NCI-H345 treated with DMSO at 0.1 percent for 48 hours (cell line): ENCODE data around the gene CST9.
"Not testable (repeated sequence)": the region's sequence is repeated elsewhere in the genome, so short reads cannot be mapped to it uniquely, and the experiment has no call there.

Experiments
- DNase-seq: peaks from one replicate; lab custom pipeline; 2025; ENCODE audit not compliant: unreplicated experiment; lab: John Stamatoyannopoulos, UW

The CST9 gene

GRCh38 chr20:23637282-23638221, 31.8 kb upstream of the CST9 start, which contains the start of gene CST3:
Gene CST3 (minus strand): TSS chr20:23637955. CDS start chr20:23637862, 93 bp downstream.
- peak; percentile 63 for DNase-seq

GRCh38 chr20:23636908-23637281, 31.2 kb upstream of the CST9 start:
- DNase-seq, result peak; percentile 18

- no peak for DNase-seq
These were observed 30.6 kb upstream of the CST9 start for GRCh38 chr20:23636182-23636907.

GRCh38 chr20:23635768-23636090, 30.0 kb upstream of the CST9 start:
- not testable (repeated sequence) for DNase-seq

DNA sequence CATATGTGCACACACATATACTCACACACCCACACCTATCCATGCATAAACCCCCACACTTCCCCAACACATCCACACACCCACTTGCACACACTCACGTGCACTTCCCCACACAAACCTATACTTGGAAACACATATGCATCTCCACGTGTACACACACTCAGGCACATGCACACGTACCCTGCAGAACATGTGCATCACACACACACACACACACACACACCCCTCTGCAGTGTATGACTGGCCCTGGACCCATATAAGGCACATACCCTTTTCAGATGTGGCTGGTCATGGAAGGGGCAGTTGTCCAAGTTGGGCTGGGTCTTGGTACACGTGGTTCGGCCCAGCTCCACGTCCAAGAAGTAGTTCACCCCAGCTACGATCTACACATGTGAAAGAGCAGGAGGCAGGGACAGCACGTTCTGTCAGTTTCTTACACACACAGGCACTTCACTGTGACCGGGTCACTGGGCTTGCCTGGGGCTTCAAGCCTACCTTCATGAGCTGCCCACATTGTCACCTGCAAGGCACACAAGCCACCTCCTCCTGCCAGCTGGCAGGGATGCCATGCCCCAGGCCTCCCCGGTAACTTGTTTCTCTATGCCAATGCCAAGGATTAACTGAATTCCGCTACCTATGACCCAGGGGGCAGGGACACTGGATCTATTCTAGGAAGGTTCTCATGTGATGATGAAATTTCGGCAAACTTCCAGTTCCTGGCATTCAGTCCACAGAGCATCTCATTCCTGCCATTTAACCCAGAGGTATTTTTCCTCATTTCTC, 29.5 kb upstream of the CST9 start:
- no peak for DNase-seq

GRCh38 chr20:23634044-23634801, 28.5 kb upstream of the CST9 start:
- no peak for DNase-seq

DNA sequence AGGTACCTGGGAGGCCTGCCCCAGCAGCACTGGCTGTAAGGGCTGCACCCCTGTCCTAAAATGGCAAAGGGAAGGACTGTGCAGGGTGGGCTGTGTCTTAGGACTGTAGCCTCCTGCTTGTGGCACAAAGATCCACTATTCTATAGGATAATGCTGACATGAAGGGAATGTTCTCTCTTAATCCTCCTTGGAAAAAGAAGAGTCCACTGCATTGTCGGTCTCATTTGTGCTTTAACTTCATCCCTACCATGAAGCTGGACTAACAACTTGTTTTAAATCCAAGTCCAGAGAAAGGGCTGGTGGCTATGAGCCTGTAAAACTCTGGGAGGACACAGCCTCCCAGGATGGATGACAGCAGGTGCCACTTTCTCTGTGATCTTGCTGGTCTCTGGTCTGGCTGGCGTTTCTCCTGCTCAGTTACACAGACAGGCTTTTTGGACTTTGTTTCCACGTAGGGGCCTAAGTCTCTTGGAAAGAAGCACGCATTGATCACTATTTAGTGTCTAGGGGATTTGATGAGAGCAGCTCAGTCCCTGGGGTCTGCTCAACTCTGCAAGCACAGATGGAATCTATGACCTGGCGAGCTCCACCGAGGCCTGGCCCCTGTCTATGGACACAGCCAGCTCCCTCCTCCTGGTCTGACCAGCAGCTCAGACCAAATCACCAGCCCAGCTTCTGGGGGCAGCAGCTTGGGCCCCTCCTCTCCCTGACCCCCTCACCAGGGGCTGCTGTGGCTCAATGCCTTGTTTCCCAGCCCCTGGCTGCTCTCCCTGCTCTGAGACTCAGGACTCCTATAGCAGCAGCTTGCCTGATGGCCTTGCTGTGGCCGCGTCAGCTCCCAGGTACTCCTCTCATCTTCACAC, 27.2 kb upstream of the CST9 start:
- DNase-seq, result no peak

- DNase-seq, result no peak
These were observed 26.4 kb upstream of the CST9 start for GRCh38 chr20:23631981-23632710.

DNA sequence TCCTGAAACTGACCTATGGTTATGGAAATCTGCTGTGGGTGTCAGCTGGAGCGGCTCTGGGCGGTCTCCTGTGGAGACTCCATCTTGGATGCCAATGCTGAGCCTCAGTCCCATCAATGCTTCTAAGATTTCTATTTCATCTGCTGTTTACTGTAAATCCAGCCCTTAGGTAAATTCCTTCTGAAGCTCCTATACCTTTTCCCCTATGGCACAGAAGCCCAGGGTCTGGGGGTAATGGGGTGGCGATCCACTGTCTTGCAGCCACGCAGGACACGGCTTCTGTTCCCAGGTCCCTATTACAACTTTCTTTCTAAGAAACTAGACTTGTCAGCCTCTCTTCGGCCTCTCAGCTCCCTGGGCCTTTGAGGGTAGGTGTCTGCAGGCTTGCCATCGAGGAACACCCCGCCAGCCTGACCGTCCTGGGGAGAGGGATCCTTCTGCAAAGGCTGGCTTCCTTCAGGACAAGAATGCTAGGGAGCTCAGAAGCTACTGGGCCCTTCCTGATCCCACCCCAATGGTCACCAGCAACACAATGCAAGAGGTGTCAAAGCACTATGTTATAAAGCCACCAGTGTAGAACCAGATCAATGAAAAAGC, 25.6 kb upstream of the CST9 start:
- no peak for DNase-seq

GRCh38 chr20:23630392-23630849, 24.7 kb upstream of the CST9 start:
- DNase-seq, result no peak

DNA sequence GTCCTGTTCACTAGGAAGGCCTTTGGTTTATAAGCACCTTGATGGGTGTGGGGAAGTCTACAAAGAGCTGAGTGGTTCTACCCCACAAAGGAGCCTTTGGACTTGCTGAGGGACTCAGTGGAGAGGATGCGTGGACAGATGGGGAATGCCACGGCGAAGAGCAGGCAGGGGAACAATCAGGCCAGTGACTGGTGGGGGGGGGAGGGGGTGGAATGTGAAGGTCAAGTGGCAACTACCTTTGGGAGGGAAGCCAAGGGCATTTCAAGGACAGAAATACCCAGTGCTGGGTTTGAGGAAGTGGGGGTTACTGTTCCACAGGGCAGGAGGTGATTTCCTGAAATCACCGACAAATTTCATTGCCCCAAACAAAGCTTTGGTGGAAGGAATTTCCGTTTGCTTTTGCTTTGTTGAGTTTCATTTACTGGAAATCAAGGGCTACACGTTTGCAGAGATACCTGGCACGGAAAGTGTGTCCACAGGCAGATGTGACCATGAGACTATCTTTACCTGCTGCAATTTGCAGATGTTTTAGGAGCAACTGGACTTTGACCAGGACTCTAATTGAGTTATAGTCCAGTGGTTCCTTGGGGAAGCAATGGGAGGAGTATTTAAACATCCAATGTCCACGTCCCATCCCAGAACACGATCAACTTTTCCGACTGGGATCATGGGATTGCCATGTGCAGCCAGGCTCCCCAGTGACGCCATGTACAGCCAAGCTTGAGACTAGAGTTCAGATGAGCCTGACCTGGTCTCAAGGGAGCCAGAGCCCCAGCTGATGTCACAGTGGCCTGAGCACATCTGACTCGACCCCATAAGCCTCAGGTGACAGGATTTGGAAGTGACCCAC, 24.1 kb upstream of the CST9 start:
- DNase-seq, result no peak

GRCh38 chr20:23629017-23629541, 23.4 kb upstream of the CST9 start:
- no peak for DNase-seq

- no peak for DNase-seq
These were observed 22.8 kb upstream of the CST9 start for GRCh38 chr20:23628402-23629016.

GRCh38 chr20:23627501-23627900, 21.8 kb upstream of the CST9 start:
- no peak for DNase-seq

DNA sequence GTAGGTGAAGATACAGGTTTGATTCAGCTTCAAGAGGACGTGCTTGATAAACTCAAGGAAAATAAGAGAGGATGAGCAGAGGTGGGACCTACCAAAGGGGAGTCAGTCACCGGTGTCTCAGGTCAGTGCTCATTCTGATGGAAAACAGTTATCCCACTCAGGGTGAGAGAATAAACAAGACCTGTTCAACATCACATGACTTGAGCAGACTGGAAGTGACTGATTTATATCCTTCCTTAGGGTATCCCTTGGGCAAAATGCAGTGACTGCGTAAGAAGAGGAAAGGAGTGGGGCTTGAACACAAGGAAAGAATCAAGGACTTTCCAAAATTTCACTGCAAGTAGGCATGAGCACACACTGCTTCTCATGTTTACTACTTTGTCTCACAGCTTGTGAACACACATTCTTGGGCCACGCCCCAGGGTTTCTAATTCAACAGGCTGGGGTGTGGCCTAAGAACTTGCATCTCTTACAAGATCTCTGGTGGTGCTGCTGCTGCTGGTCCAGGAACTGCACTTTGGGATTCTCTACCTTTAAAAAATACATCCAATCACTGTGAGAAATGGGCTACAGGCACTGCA, 20.4 kb upstream of the CST9 start:
- no peak for DNase-seq

DNA sequence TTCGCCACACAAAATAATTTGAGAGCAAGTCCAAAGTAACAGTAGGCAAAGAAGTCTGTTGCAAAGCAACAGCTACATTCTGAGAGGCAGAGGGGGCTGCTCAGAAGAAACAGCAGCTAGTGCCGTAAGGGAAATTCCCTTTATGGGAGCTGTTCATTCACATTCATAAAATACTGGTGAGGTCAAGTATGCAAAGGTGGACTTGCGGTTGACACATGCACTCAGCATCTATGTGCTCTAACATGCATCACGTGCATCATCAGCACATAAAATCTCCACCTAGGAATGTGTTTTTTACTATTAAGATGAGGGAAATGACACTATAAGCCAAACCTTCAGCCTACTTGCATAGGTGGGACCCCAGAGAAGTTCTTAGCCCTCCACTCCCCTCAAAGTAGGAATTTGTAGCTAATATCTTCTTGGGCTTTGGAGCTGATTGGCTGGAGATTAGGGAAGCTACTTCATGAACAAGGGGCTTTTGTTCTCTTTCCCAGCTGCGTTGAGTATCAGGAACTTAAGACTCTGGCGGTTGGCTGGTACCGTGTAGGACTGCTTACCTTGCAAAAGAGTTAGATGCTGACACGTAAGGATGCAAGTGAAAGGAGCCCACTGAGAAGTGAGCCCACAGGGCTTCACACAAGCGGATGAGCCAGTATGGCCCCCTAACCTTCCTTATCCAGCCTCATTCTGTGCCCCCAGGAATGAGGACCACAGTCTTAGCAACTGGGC, 19.7 kb upstream of the CST9 start:
- no peak for DNase-seq
